ENCODE results near the gene LY86.

The LY86 gene

DNA sequence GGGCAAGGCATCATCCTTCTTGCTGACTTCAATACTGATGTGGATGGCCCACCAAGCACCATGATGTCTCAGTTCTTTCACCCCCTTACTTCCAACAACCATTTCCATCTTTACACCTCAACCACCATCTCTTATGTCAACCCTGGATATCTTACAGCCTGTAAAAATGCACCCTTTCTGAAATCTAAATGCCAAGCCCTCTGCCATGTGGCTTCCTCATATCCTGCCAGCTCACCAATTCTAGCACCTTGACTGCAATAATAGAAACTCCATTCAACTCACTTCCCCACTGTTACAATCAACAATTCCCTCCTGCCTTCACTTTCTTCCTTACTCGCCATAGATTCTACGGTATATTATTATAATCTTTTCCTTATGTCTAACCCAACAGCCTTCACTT lies 57.9 kb downstream of the LY86 start:
- Histone ChIP-seq H3K9me3 (ENCODE audit: control insufficient read depth, low read length) (peaks cover 2% of the 10 kb centered on the region), H3K4me1 (ENCODE audit: control insufficient read depth, insufficient read depth, low read length) (peaks cover 26% of the 10 kb centered on the region), H3K27me3 (replicated peaks; ENCODE audit: control insufficient read depth, insufficient read depth, low read length) (no peaks in the 10 kb centered on the region), H3K36me3 (ENCODE audit: control insufficient read depth, insufficient read depth, low read length, severe bottlenecking) (no peaks in the 10 kb centered on the region), H3K4me3 (ENCODE audit: low read length) (no peak overlapping the region), H3K9ac (ENCODE audit: low read length) (no peak overlapping the region)
- no peak for DNase-seq (ENCODE audit: low read depth)

DNA sequence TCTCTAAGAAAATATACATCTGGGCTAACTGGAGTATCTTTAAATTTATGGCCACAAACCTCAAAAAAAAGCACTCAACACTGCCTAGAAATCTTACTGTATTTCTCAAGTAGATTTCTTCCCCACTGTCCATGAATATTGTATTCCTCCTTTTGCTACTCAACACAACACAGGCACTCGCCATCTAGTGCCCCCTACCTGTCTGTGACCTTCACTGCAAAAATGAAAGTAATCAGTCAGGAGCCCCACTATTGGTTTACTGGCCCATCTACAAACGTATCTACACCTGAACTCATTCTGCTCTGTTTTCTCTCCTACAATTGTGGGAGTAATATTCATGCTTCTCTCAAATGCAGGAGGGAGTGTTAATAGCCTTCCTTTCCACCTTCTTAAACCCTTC lies 58.3 kb downstream of the LY86 start:
- no peak overlapping the region for H3K4me3 ChIP-seq (ENCODE audit: low read length)
- no peak for DNase-seq (ENCODE audit: low read depth)
- no peak overlapping the region for H3K9ac ChIP-seq (ENCODE audit: low read length)
- H3K36me3 ChIP-seq (ENCODE audit: control insufficient read depth, insufficient read depth, low read length, severe bottlenecking) = no peaks in the 10 kb centered on the region
- no peaks in the 10 kb centered on the region for H3K27me3 ChIP-seq (replicated peaks; ENCODE audit: control insufficient read depth, insufficient read depth, low read length)
- H3K9me3 ChIP-seq (ENCODE audit: control insufficient read depth, low read length) = peaks cover 2% of the 10 kb centered on the region
- H3K4me1 ChIP-seq (ENCODE audit: control insufficient read depth, insufficient read depth, low read length) = peaks cover 22% of the 10 kb centered on the region

DNA sequence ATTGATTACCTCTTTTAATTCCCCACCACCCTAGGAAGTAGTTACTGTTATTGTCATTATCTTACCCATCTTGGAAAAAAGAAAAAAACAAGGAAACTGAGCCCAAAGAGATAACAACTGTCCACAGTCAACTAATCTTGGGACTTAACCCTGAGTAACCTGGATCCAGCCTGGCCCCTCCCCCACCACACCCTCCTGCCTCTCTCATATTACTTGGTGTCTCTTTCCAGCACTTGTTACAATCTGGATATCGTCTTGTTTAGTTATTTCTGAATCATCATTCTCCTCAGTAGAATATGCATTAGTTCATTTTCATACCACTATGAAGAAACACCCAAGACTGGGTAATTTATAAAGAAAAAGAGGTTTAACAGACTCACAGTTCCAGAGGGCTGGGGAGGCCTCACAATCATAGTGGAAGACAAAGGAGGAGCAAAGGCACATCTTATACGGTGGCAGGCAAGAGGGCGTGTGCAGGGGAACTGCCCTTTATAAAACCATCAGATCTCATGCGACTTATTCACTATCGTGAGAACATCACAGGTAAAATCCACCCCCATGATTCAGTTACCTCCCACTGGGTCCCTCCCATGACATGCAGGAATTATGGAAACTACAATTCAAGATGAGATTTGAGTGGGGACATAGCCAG lies 60.3 kb downstream of the LY86 start:
- Histone ChIP-seq H3K36me3 (ENCODE audit: control insufficient read depth, insufficient read depth, low read length, severe bottlenecking) (no peaks in the 10 kb centered on the region), H3K27me3 (replicated peaks; ENCODE audit: control insufficient read depth, insufficient read depth, low read length) (no peaks in the 10 kb centered on the region), H3K9me3 (ENCODE audit: control insufficient read depth, low read length) (peaks cover 2% of the 10 kb centered on the region), H3K9ac (ENCODE audit: low read length) (no peak overlapping the region), H3K4me1 (ENCODE audit: control insufficient read depth, insufficient read depth, low read length) (peaks cover 16% of the 10 kb centered on the region), H3K4me3 (ENCODE audit: low read length) (no peak overlapping the region)
- no peak for DNase-seq (ENCODE audit: low read depth)

DNA sequence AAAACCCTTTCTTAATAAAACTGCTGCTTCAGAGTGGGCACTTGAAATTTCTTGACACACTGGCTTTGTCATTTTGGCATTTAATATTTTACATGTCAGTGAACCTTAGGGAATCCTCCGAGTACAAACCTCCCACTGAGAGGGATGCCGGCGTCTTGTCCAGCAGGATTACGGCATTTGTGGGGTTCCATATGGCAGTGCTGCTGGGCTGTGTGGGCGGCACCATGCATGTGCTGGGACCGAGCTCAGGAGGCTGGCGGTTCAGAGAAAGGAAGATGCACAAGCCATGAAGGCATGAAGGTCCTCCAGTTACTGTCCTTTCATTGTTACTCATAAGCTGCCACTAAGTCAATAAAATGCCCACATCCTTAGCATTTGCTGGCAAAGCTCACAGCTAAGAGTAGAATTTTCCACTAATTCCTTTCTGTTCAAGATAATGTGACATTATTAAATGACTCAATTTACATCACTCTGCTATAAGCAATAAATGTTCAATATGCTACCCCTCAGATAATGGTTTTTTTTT lies 61.4 kb downstream of the LY86 start:
- peaks cover 15% of the 10 kb centered on the region for H3K4me1 ChIP-seq (ENCODE audit: control insufficient read depth, insufficient read depth, low read length)
- H3K9ac ChIP-seq (ENCODE audit: low read length) = no peak overlapping the region
- H3K9me3 ChIP-seq (ENCODE audit: control insufficient read depth, low read length) = peaks cover 2% of the 10 kb centered on the region
- no peaks in the 10 kb centered on the region for H3K27me3 ChIP-seq (replicated peaks; ENCODE audit: control insufficient read depth, insufficient read depth, low read length)
- H3K4me3 ChIP-seq (ENCODE audit: low read length) = no peak overlapping the region
- H3K36me3 ChIP-seq (ENCODE audit: control insufficient read depth, insufficient read depth, low read length, severe bottlenecking) = no peaks in the 10 kb centered on the region
- DNase-seq (ENCODE audit: low read depth) = no peak

DNA sequence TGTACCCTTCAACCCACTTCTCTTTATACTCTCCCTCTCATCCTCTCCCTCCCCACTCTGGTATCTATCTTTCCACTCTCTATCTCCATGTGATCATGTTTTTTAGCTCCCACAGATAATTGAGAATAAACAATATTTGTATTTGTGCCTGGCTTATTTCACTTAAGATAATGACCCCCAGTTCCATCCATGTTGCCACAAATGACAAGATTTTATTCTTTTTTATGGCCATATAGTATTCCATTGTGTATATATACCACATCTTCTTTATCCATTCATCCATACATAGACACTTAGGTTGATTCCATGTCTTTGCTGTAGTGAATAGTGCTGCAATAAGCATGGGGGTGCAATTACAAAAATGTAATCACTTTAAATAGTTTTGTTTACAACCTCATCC lies 62.3 kb downstream of the LY86 start:
- no peaks in the 10 kb centered on the region for H3K27me3 ChIP-seq (replicated peaks; ENCODE audit: control insufficient read depth, insufficient read depth, low read length)
- no peaks in the 10 kb centered on the region for H3K36me3 ChIP-seq (ENCODE audit: control insufficient read depth, insufficient read depth, low read length, severe bottlenecking)
- peaks cover 2% of the 10 kb centered on the region for H3K9me3 ChIP-seq (ENCODE audit: control insufficient read depth, low read length)
- H3K9ac ChIP-seq (ENCODE audit: low read length) = no peak overlapping the region
- H3K4me1 ChIP-seq (ENCODE audit: control insufficient read depth, insufficient read depth, low read length) = peaks cover 7% of the 10 kb centered on the region
- H3K4me3 ChIP-seq (ENCODE audit: low read length) = no peak overlapping the region
- DNase-seq (ENCODE audit: low read depth) = no peak

DNA sequence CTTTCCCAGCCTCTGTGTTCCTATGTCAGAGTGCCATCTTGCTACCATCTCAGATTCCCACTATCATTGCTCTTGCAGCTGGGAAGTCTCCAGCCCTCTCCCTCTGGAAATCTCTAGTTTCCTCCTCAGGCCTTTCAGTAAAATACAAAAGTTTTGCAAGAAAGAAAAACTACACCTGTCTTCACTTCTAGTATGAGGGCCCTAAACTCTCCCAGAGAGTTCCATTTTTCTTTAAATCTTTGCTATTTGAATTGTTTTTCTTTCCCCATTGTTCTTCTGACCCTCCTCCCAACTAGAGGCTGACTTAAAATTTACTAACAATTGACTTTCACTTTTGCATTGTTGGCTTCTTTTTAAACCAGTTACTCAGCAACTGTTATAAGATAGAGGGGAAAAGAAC lies 62.8 kb downstream of the LY86 start:
- Histone ChIP-seq H3K9me3 (ENCODE audit: control insufficient read depth, low read length) (peaks cover 2% of the 10 kb centered on the region), H3K36me3 (ENCODE audit: control insufficient read depth, insufficient read depth, low read length, severe bottlenecking) (no peaks in the 10 kb centered on the region), H3K4me1 (ENCODE audit: control insufficient read depth, insufficient read depth, low read length) (peaks cover 5% of the 10 kb centered on the region), H3K27me3 (replicated peaks; ENCODE audit: control insufficient read depth, insufficient read depth, low read length) (no peaks in the 10 kb centered on the region), H3K4me3 (ENCODE audit: low read length) (no peak overlapping the region), H3K9ac (ENCODE audit: low read length) (no peak overlapping the region)
- DNase-seq (ENCODE audit: low read depth) = no peak

DNA sequence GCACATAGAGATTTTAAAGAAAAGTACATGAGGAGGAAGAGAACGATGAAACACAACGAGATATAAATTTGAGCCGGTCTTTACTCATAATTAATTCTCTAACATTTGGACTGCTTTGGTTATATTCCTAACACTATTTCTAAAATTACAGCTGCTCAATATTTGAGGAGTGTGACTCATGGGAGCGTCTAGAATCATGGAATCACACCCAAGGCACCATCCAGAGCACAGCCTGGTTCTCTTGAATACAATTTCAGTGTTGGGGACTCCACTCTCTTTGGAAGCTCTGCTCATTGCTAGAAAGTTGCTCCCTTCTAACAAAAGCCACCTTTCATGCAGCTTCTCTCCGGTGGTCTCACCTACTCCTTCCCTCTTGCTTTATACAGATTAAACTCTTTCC lies 64.4 kb downstream of the LY86 start:
- Histone ChIP-seq H3K9ac (ENCODE audit: low read length) (no peak overlapping the region), H3K4me3 (ENCODE audit: low read length) (no peak overlapping the region), H3K4me1 (ENCODE audit: control insufficient read depth, insufficient read depth, low read length) (peaks cover 13% of the 10 kb centered on the region), H3K36me3 (ENCODE audit: control insufficient read depth, insufficient read depth, low read length, severe bottlenecking) (no peaks in the 10 kb centered on the region), H3K27me3 (replicated peaks; ENCODE audit: control insufficient read depth, insufficient read depth, low read length) (no peaks in the 10 kb centered on the region), H3K9me3 (ENCODE audit: control insufficient read depth, low read length) (peaks cover 6% of the 10 kb centered on the region)
- DNase-seq (ENCODE audit: low read depth) = no peak

DNA sequence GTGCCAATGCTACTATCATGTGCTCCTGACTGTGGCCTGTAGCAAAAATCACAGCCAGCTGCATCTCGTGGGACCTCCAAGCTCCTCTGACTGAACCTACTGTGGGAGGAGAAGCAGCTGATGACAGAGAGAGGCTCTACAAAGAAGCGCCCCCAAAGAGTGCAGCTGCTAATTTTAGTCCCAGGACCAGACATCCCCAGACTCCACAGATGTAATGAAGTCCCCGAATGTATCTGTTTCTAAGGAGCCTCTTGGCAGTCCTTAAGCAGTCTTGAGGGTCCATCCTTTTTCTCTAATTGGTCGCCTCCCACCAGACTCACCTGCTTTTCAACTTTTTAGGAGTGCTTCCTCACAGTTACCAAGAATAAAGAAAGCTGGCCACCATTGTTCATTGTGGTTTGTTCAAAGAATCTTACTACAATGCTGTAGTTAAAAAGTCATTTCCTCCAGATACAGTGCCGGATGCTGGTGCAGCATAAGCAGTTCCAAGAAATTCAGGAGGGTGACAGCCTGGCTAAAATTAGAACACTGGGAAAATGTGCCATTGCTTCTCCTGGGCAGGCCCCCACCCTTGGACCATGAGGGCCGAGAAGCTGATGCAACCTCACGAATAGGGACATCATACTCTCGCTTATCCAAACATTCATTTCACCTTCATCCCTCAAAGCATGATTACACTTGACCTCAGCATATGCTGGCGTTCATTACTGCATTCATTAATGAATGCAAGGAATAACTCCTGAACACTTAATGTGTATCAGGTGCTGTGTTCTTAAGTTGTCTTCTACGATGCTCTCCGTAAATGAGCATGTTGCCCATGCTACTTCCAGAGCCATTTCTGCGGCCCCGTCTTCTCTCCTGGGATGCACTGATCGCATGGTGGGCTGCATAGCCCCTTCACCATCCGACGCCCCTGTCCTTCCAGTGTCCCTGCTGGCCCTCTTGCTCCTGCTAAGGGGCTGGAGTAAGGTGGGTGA lies 66.4 kb downstream of the LY86 start:
- Histone ChIP-seq H3K36me3 (ENCODE audit: control insufficient read depth, insufficient read depth, low read length, severe bottlenecking) (no peaks in the 10 kb centered on the region), H3K4me3 (ENCODE audit: low read length) (no peak overlapping the region), H3K4me1 (ENCODE audit: control insufficient read depth, insufficient read depth, low read length) (peaks cover 11% of the 10 kb centered on the region), H3K9me3 (ENCODE audit: control insufficient read depth, low read length) (peaks cover 6% of the 10 kb centered on the region), H3K27me3 (replicated peaks; ENCODE audit: control insufficient read depth, insufficient read depth, low read length) (no peaks in the 10 kb centered on the region), H3K9ac (ENCODE audit: low read length) (no peak overlapping the region)
- no peak for DNase-seq (ENCODE audit: low read depth)

DNA sequence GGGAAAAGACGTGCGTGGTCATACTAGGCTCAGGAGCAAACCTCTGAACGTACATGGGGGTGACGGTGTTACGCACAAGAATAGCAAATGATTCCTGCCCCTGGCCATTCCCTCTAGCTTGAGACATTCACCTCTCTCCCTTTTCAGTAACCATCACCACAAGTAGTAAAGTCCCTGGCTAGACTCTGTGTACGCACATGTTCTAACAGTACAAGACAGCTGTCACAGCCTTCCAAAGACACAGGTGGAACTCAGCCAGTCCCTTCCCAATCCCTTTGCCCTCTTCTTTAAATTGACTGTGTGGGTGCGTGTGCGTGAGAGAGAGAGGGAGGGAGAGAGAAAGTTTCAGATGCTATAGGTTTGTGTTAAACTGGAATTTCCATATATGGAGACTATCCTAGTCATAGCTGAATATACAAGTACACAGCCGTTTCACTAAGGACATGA lies 67.3 kb downstream of the LY86 start:
- no peaks in the 10 kb centered on the region for H3K36me3 ChIP-seq (ENCODE audit: control insufficient read depth, insufficient read depth, low read length, severe bottlenecking)
- H3K27me3 ChIP-seq (replicated peaks; ENCODE audit: control insufficient read depth, insufficient read depth, low read length) = no peaks in the 10 kb centered on the region
- H3K9me3 ChIP-seq (ENCODE audit: control insufficient read depth, low read length) = peaks cover 6% of the 10 kb centered on the region
- no peak overlapping the region for H3K4me3 ChIP-seq (ENCODE audit: low read length)
- DNase-seq (ENCODE audit: low read depth) = no peak
- no peak overlapping the region for H3K9ac ChIP-seq (ENCODE audit: low read length)
- peaks cover 11% of the 10 kb centered on the region for H3K4me1 ChIP-seq (ENCODE audit: control insufficient read depth, insufficient read depth, low read length)

DNA sequence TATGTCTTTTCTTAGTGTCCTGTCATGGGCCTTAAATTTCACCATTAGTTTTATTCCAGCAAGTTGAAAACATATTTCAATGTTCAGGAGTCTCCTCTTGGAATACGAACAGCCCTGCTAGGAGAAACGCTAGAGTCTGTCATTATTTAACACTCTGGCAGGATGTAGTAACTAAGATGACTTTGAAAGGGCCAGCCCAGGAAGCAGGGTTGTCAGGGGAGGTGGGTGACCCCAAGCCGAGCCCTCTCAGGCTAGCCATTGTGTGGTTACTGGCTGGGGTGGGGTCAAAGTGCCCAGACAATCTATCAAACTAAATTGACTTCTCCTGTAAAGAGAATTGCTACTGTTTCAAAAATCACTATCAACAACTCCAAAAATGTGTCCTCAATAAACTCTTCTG lies 67.8 kb downstream of the LY86 start:
- no peaks in the 10 kb centered on the region for H3K27me3 ChIP-seq (replicated peaks; ENCODE audit: control insufficient read depth, insufficient read depth, low read length)
- H3K4me1 ChIP-seq (ENCODE audit: control insufficient read depth, insufficient read depth, low read length) = peaks cover 15% of the 10 kb centered on the region
- DNase-seq (ENCODE audit: low read depth) = no peak
- H3K36me3 ChIP-seq (ENCODE audit: control insufficient read depth, insufficient read depth, low read length, severe bottlenecking) = no peaks in the 10 kb centered on the region
- H3K9ac ChIP-seq (ENCODE audit: low read length) = no peak overlapping the region
- peaks cover 6% of the 10 kb centered on the region for H3K9me3 ChIP-seq (ENCODE audit: control insufficient read depth, low read length)
- H3K4me3 ChIP-seq (ENCODE audit: low read length) = no peak overlapping the region

DNA sequence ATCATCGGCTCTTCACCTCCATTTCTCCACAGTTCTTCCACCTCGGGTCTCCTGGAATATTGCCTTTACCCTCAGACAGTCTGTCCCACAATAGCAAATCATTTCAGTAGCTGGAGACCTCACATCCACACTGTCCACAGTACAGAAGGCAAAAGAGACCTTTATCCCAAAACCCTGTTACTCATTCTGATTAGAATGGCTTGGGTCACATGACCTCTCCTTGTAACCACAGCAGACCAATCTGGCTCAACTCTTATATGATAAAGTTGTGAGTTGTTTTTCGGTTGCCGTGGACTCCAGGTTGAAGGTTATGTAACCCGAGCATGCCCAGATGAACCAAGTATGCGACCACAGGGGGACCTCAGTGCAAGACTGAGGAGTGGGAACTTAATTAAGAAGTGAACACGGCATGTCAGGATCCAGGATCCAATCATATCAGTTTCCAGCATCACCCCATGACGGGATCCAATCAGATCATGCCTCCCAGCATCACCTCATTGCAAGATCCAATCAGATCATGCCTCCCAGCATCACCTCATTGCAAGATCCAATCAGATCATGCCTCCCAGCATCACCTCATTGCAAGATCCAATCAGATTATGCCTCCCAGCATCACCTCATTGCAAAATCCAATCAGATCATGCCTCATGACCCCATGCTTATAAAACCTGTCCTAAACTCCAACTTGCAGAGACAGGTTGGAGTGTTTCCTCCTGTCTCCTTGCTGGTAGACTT lies 68.7 kb downstream of the LY86 start:
- Histone ChIP-seq H3K9ac (ENCODE audit: low read length) (no peak overlapping the region), H3K4me3 (ENCODE audit: low read length) (no peak overlapping the region), H3K27me3 (replicated peaks; ENCODE audit: control insufficient read depth, insufficient read depth, low read length) (no peaks in the 10 kb centered on the region), H3K36me3 (ENCODE audit: control insufficient read depth, insufficient read depth, low read length, severe bottlenecking) (no peaks in the 10 kb centered on the region), H3K9me3 (ENCODE audit: control insufficient read depth, low read length) (peaks cover 6% of the 10 kb centered on the region), H3K4me1 (ENCODE audit: control insufficient read depth, insufficient read depth, low read length) (peaks cover 25% of the 10 kb centered on the region)
- no peak for DNase-seq (ENCODE audit: low read depth)

All from adipocyte (in vitro differentiated cells).